ENCODE results near the gene NTF3. TPM values are rescaled to one million over a fixed set of nuclear protein-coding genes. Genes with fewer than 3 reads are reported as not detected.

NTF3 gene
- total and polyA plus RNA-seq, 9 of the 15 experiments (the other 6 are each of a cell fraction or from before 2014, with no cell fraction given), result not detected

DNA sequence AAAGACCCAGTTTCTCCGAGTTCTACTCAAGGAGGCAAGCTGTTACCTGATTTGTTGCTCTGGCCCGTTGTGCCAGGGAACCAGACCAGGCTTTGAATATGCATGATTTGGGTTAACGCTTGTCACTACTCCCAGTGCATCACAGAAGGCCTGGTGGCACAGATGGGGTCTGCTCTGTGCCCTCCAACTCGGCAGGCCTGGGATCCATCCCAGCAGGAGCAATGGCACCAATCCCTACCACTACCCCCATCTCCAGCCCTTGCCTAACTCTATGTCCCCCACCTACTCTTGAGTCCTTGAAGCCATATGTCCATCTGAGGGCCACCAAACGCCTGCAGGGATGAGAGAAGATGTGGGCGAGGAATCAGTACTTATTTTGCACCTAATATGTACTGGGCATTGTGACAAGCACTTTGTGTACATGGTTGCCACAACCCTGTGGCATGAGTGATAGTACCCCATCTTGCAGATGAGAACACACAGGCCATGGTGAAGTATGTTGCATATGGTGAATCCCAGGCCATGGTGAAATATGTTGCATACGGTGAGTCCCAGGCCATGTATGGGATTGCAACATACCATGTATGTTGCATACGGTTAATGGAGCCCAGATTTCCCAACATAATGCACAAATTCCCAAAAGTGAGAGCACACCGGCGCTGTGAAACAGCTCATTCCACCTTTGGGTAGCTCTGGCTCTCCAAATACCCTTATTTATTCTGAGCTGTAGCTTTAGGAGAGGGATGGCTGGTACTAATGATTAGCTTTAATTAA is 102.7 kb downstream of the NTF3 start (continued):
- TF ChIP-seq, protein P1, sequence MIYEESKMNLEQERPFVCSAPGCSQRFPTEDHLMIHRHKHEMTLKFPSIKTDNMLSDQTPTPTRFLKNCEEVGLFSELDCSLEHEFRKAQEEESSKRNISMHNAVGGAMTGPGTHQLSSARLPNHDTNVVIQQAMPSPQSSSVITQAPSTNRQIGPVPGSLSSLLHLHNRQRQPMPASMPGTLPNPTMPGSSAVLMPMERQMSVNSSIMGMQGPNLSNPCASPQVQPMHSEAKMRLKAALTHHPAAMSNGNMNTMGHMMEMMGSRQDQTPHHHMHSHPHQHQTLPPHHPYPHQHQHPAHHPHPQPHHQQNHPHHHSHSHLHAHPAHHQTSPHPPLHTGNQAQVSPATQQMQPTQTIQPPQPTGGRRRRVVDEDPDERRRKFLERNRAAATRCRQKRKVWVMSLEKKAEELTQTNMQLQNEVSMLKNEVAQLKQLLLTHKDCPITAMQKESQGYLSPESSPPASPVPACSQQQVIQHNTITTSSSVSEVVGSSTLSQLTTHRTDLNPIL (CRISPR knock-in tag; IDR thresholded peaks at IDR 0.05), result no peak
- TF ChIP-seq CREBBP (IDR thresholded peaks at IDR 0.05; ENCODE audit: low read depth, low read length), result no peak
- TF ChIP-seq CREB1 (IDR thresholded peaks at IDR 0.05), result no peak
- no peak for TF ChIP-seq CREB1 (CRISPR knock-in tag; IDR thresholded peaks at IDR 0.05)
- no peak for TF ChIP-seq POLR2A (conservative IDR thresholded peaks at IDR 0.05)
- TF ChIP-seq IRF2 (CRISPR knock-in tag; IDR thresholded peaks at IDR 0.05), result no peak

DNA sequence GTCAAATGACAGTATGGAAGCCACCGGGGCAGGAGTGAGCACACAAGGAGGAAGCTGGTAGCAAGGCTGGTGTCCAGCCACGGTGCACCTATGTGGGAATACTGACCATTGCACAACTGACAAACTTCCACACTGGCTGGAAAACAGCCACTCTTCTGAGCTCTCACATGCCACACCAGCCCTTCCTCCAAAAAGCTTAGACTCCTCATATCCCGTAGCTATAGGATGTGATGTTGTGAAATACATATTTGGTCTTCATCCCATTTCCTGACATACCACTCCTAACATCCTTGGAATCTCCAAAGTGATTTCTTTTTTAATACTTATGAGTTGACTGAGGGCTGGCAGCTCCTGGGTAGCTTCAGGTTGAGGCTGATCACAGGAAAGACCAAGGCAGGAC is 103.6 kb downstream of the NTF3 start:
- no peaks in the 10 kb centered on the region for H3K4me1 ChIP-seq (replicated peaks in 1 of 2; ENCODE audit: control insufficient read depth in 2 of 2, insufficient read depth in 2 of 2, low read length in 2 of 2)
- no peak overlapping the region for H3K9ac ChIP-seq (ENCODE audit: insufficient read depth in 1 of 2, low read depth in 2 of 2, low read length in 2 of 2)
- BruUV-seq (replicated peaks), result no TSS peak
- H3K79me2 ChIP-seq (ENCODE audit: control insufficient read depth, insufficient read depth, low read length), result no peaks in the 10 kb centered on the region
- no peaks in the 10 kb centered on the region for H3K9me1 ChIP-seq (ENCODE audit: control insufficient read depth, insufficient read depth, low read length)
- in situ Hi-C loops (cut with MboI) (no loop called here), intact Hi-C loops (cut with micrococcal nuclease) (no loop called here)
- H3K36me3 ChIP-seq (ENCODE audit: control insufficient read depth, insufficient read depth, low read length), result no peaks in the 10 kb centered on the region
- DNase-seq (ENCODE audit: extremely low read depth in 1 of 4, low spot score in 3 of 4), result no peak
- no peaks in the 10 kb centered on the region for H4K20me1 ChIP-seq (replicated peaks; ENCODE audit: control insufficient read depth, insufficient read depth, low read length)
- FAIRE-seq, result no peak
- no peak overlapping the region for H3K4me2 ChIP-seq (ENCODE audit: insufficient read depth, low read length)
- no peak overlapping the region for H2AFZ ChIP-seq (ENCODE audit: low read depth, low read length)
- ChIA-PET CTCF (ENCODE audit: low intra/inter-chr PET ratio) (no interaction called here), POLR2A (no interaction called here)
- no peak for ATAC-seq
- H3K27ac ChIP-seq (ENCODE audit: extremely low read depth, low read depth, low read length), result no peak overlapping the region
- 2% methylated on average over 3 of the region's 3 CpGs for WGBS (ENCODE audit: insufficient coverage, low coverage, missing lambda C conversion rate)
- TF ChIP-seq, protein P2, sequence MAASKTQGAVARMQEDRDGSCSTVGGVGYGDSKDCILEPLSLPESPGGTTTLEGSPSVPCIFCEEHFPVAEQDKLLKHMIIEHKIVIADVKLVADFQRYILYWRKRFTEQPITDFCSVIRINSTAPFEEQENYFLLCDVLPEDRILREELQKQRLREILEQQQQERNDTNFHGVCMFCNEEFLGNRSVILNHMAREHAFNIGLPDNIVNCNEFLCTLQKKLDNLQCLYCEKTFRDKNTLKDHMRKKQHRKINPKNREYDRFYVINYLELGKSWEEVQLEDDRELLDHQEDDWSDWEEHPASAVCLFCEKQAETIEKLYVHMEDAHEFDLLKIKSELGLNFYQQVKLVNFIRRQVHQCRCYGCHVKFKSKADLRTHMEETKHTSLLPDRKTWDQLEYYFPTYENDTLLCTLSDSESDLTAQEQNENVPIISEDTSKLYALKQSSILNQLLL (CRISPR knock-in tag; IDR thresholded peaks at IDR 0.05; ENCODE audit: borderline replicate concordance), result no peak
- TF ChIP-seq ZNF699 (CRISPR knock-in tag; IDR thresholded peaks at IDR 0.05; ENCODE audit: insufficient replicate concordance) (no peak), CXXC5 (CRISPR knock-in tag; IDR thresholded peaks at IDR 0.05) (no peak)
- TF ChIP-seq, protein P3, sequence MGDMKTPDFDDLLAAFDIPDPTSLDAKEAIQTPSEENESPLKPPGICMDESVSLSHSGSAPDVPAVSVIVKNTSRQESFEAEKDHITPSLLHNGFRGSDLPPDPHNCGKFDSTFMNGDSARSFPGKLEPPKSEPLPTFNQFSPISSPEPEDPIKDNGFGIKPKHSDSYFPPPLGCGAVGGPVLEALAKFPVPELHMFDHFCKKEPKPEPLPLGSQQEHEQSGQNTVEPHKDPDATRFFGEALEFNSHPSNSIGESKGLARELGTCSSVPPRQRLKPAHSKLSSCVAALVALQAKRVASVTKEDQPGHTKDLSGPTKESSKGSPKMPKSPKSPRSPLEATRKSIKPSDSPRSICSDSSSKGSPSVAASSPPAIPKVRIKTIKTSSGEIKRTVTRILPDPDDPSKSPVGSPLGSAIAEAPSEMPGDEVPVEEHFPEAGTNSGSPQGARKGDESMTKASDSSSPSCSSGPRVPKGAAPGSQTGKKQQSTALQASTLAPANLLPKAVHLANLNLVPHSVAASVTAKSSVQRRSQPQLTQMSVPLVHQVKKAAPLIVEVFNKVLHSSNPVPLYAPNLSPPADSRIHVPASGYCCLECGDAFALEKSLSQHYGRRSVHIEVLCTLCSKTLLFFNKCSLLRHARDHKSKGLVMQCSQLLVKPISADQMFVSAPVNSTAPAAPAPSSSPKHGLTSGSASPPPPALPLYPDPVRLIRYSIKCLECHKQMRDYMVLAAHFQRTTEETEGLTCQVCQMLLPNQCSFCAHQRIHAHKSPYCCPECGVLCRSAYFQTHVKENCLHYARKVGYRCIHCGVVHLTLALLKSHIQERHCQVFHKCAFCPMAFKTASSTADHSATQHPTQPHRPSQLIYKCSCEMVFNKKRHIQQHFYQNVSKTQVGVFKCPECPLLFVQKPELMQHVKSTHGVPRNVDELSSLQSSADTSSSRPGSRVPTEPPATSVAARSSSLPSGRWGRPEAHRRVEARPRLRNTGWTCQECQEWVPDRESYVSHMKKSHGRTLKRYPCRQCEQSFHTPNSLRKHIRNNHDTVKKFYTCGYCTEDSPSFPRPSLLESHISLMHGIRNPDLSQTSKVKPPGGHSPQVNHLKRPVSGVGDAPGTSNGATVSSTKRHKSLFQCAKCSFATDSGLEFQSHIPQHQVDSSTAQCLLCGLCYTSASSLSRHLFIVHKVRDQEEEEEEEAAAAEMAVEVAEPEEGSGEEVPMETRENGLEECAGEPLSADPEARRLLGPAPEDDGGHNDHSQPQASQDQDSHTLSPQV (IDR thresholded peaks at IDR 0.05), result no peak
- no peaks in the 10 kb centered on the region for H3K9me3 ChIP-seq (replicated peaks; ENCODE audit: control insufficient read depth, insufficient read depth, low read depth, low read length)
- no peaks in the 10 kb centered on the region for H3K27me3 ChIP-seq (ENCODE audit: control insufficient read depth in 2 of 2, insufficient read depth in 2 of 2, low read length in 2 of 2)
- no peak overlapping the region for H3K4me3 ChIP-seq

All from K562 (cell line).